Thoracic aorta (tissue), 2 donors: ENCODE results near the gene ADAMTS6. TPM values are rescaled to one million over a fixed set of nuclear protein-coding genes. Genes with fewer than 3 reads are reported as not detected.

Experiments used
- ATAC-seq: fragments of 150-250 bp; one replicate; pipeline ENCODE4 v1.8.0; 2017; ENCODE audit warnings: low read depth; ENCODE audit not compliant: insufficient number of reproducible peaks, low FRiP score
- DNase-seq: peaks from one replicate; pipeline ENCODE4 v3.0.0-alpha.2; 2020; ENCODE audit warnings: low spot score
- H3K27ac ChIP-seq, 2 donors: fragments of 200-600 bp; sonication (generic); 1 replicate in 1 of 2; 2 replicates in 1 of 2; pipeline ENCODE4 v1.5.1; 2016; ENCODE audit warnings: mild to moderate bottlenecking in 2 of 2, moderate library complexity in 2 of 2
- H3K27me3 ChIP-seq: fragments of 200-600 bp; sonication (generic); replicated peaks from 2 replicates; pipeline ENCODE4 v1.6.0; 2016; ENCODE audit warnings: mild to moderate bottlenecking; ENCODE audit not compliant: insufficient read depth
- H3K36me3 ChIP-seq: fragments of 200-600 bp; sonication (generic); one replicate; pipeline ENCODE4 v1.5.1; 2016
- H3K4me1 ChIP-seq, 2 donors: fragments of 200-600 bp; sonication (generic); 1 replicate in 1 of 2; 2 replicates in 1 of 2; pipeline versions ENCODE4 v1.5.1 to v1.6.0; 2016; ENCODE audit warnings: low read depth in 2 of 2, mild to moderate bottlenecking in 1 of 2; ENCODE audit not compliant: control insufficient read depth in 1 of 2
- H3K4me3 ChIP-seq: fragments of 200-600 bp; sonication (generic); 2 replicates; pipeline ENCODE4 v1.5.1; 2016; ENCODE audit warnings: mild to moderate bottlenecking
- H3K9me3 ChIP-seq: fragments of 200-600 bp; sonication (generic); 2 replicates; pipeline ENCODE4 v1.5.1; 2016
- total RNA-seq, 2 donors: library from RNA; depleted of rRNA; stranded (reverse); fragments of >200 nt; gene quantifications; one replicate each; pipeline versions ENCODE4 v1.1.0 to v1.2.3, GENCODE V29; 2016
- TF ChIP-seq, protein P1 (sequence below): fragments of 200-600 bp; sonication (generic); IDR thresholded peaks from one replicate; pipeline ENCODE4 v1.5.1; 2019; ENCODE audit warnings: antibody characterized with exemption

Gene ADAMTS6
- total RNA-seq, 2 donors from 2014 or later, result 4.9 to 11.8 TPM

GRCh38 chr5:65483546-65484346, 2.0 kb upstream of the ADAMTS6 start:
- peak overlapping the region; percentile 83 for H3K4me3 ChIP-seq
- TF ChIP-seq, protein P1, sequence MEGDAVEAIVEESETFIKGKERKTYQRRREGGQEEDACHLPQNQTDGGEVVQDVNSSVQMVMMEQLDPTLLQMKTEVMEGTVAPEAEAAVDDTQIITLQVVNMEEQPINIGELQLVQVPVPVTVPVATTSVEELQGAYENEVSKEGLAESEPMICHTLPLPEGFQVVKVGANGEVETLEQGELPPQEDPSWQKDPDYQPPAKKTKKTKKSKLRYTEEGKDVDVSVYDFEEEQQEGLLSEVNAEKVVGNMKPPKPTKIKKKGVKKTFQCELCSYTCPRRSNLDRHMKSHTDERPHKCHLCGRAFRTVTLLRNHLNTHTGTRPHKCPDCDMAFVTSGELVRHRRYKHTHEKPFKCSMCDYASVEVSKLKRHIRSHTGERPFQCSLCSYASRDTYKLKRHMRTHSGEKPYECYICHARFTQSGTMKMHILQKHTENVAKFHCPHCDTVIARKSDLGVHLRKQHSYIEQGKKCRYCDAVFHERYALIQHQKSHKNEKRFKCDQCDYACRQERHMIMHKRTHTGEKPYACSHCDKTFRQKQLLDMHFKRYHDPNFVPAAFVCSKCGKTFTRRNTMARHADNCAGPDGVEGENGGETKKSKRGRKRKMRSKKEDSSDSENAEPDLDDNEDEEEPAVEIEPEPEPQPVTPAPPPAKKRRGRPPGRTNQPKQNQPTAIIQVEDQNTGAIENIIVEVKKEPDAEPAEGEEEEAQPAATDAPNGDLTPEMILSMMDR, result peak; percentile 52
- no peak for DNase-seq
- H3K27ac ChIP-seq, result peak overlapping the region; percentile 69 to 85
- H3K9me3 ChIP-seq, result no peaks in the 10 kb centered on the region
- peak; percentile 54 for ATAC-seq
- no peaks in the 10 kb centered on the region for H3K27me3 ChIP-seq
- H3K36me3 ChIP-seq, result no peaks in the 10 kb centered on the region
- peaks cover 2 to 14% of the 10 kb centered on the region in 2 donors for H3K4me1 ChIP-seq

DNA sequence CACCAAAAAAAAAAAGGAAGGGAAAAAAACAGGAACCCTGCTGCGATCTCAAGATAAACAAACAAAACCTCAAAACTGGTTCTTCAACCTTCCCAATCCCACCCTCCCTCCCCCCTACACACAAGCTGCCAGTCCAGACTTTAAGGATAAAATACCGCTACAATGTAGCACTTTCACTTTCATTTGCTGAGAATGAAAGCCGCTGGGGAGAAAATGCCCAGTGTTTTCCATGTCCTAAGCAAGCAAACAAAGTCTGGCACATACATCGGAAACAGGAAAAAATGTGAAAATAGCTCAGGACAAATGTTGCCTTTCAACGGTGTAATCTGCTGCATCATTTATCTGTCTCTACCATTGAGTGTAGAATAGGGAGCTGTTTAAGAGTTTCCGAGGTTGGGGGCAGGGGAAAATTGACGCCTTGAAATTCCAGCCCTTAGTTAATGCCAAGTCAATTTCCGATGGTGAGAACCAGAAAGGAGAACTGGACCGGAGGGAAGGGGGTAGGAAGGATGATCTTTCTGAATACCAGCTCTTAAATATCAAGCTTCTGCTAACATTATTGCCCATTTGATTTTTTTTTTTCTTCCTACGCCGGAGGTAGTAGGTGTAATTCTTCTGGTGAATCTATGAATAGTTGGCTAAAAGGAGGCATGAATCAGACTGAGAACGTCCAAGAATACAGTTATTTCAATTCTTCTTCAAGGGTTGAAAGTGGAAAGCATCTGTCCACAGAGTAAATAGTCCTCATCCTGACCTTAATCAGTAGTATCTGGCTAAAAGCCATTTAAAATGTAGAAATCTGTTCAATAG, 1.2 kb upstream of the ADAMTS6 start:
- Histone ChIP-seq H3K9me3 (no peaks in the 10 kb centered on the region), H3K27ac (peak overlapping the region; percentile 69 to 85), H3K4me1 (peaks cover 2 to 14% of the 10 kb centered on the region in 2 donors), H3K27me3 (no peaks in the 10 kb centered on the region), H3K36me3 (no peaks in the 10 kb centered on the region), H3K4me3 (peak overlapping the region; percentile 83)
- ATAC-seq (no peak), DNase-seq (no peak)
- TF ChIP-seq, protein P1, result no peak

DNA sequence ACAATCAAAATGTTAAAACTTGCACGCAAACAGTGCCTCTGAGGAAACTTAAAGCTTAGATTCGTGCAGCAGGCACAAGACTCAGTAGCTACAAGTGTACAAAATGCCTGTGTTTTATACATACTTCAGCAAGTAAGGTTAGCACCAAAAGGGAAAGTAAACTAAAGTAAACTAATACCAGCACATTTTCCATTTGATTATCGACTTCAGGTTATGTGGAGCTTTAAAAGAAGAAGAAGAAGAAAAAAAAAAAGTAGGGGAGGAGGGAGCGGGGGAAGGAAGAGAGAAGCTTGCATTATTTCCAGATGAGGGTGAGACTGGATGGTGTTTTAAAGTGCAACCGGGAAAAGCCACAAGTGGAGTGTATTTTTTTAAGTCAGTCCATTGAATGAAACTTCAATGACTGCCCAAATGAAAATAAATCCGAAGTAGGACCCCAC, 596 bp upstream of the ADAMTS6 start:
- DNase-seq, result no peak
- H3K4me3 ChIP-seq, result peak overlapping the region; percentile 83
- H3K4me1 ChIP-seq, result peaks cover 2 to 14% of the 10 kb centered on the region in 2 donors
- no peaks in the 10 kb centered on the region for H3K9me3 ChIP-seq
- H3K27me3 ChIP-seq, result no peaks in the 10 kb centered on the region
- no peak for ATAC-seq
- TF ChIP-seq, protein P1, result no peak
- H3K36me3 ChIP-seq, result no peaks in the 10 kb centered on the region
- peak overlapping the region; percentile 69 to 85 for H3K27ac ChIP-seq

DNA sequence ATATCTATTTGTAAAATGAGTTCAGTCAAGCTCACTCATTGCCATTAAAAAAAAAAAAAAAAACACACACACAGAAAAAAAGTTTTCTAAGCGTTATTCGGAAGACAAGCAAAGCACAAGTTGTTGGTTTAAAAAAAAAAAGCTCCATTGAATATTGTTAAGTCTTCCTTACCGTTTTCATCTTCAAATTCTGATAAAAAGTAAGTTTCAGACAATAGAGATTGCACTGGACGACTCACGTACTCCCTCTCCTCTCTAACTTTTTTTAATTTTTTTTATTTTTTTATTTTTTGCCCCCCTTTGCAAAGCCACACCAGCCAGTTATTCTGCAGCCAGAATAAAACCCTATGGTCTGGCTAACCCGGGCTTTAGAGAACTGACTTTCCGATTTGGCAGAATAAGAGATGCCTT, 544 bp downstream of the ADAMTS6 start:
- Histone ChIP-seq H3K27ac (peak overlapping the region; percentile 69 to 85), H3K4me1 (peaks cover 2 to 14% of the 10 kb centered on the region in 2 donors), H3K9me3 (no peaks in the 10 kb centered on the region), H3K27me3 (no peaks in the 10 kb centered on the region), H3K36me3 (no peaks in the 10 kb centered on the region), H3K4me3 (peak overlapping the region; percentile 83)
- DNase-seq, result no peak
- TF ChIP-seq, protein P1, result no peak
- ATAC-seq, result no peak

DNA sequence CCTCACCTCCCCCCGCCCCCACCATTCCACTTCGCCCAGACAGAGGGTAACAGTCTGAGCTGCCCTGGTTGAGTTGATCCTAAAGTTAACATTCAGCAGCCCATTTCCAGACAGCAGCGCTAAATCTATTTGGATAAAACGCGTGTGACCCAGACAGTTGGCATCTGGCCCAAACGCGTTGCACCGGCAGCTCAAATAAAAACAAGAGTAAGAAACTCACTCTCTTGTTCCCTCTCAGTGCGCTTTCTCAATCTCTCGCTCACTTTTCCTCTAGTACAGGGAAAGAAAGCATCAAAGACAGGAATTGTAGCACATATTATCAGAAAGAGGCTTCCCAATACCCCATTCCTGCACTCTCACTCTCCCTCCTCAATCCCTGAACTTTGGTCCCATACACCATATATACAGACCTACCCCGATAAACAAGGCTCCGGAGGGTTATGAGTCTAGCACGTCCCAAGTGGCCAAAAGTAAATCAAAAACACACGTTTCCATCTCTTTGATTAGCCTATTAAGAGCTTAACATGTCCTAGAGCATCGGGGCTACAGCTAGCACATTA, 1.3 kb downstream of the ADAMTS6 start:
- TF ChIP-seq, protein P1, result no peak
- Histone ChIP-seq H3K9me3 (no peaks in the 10 kb centered on the region), H3K27ac (peak overlapping the region; percentile 69 to 85), H3K36me3 (no peaks in the 10 kb centered on the region), H3K4me1 (peaks cover 2 to 14% of the 10 kb centered on the region in 2 donors), H3K4me3 (peak overlapping the region; percentile 83), H3K27me3 (no peaks in the 10 kb centered on the region)
- ATAC-seq, result peak; percentile 8
- peak; percentile 43 for DNase-seq
